Activated T-cell treated with anti-CD3 and anti-CD28 coated beads, Interleukin-2, amount 50 U/mL, for 24 hours (primary cell): Measurements from ENCODE around the gene ATP1A2.

Experiments
- DNase-seq: peaks from one replicate; pipeline ENCODE4 v3.0.0-alpha.2; 2020
- H3K27ac Mint-ChIP-seq: 2 replicates; pipeline ENCODE4 v1.8.0; 2020; ENCODE audit warnings: mild to moderate bottlenecking, mixed read lengths
- H3K27me3 Mint-ChIP-seq: 2 replicates; pipeline ENCODE4 v1.8.0; 2020; ENCODE audit warnings: mixed read lengths
- H3K36me3 Mint-ChIP-seq: 2 replicates; pipeline ENCODE4 v1.8.0; 2020; ENCODE audit warnings: low read depth, mixed read lengths
- H3K4me1 Mint-ChIP-seq: 2 replicates; pipeline ENCODE4 v1.8.0; 2020; ENCODE audit warnings: low read depth, mixed read lengths
- H3K4me3 Mint-ChIP-seq: 2 replicates; pipeline ENCODE4 v1.8.0; 2020; ENCODE audit warnings: mild to moderate bottlenecking, moderate library complexity, mixed read lengths
- H3K9me3 Mint-ChIP-seq: 2 replicates; pipeline ENCODE4 v1.8.0; 2020; ENCODE audit warnings: mixed read lengths

ATP1A2 gene

DNA sequence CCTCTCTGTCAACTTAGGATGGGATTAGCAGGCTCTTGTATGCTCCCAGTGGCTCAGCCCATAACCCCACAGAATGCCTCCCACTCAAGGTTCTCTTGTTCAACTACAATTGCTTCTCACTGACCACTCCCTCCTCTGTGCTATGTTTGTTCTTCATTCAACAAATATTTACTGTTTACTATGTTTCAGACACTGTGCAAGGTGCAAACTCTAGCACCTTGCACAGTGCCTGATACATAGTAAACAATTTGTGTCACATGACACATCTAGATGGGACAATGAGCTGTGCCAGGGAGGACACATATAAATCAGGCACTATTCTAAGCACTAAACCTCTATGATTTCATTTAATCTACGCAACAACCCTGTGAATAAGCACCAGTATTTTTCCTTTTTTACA lies 15.4 kb downstream of the ATP1A2 start:
- no peak for DNase-seq
- Mint-ChIP-seq H3K4me3 (no peak overlapping the region), H3K4me1 (no peaks in the 10 kb centered on the region), H3K27me3 (peaks cover 8% of the 10 kb centered on the region), H3K36me3 (no peaks in the 10 kb centered on the region), H3K27ac (no peak overlapping the region), H3K9me3 (no peaks in the 10 kb centered on the region)

DNA sequence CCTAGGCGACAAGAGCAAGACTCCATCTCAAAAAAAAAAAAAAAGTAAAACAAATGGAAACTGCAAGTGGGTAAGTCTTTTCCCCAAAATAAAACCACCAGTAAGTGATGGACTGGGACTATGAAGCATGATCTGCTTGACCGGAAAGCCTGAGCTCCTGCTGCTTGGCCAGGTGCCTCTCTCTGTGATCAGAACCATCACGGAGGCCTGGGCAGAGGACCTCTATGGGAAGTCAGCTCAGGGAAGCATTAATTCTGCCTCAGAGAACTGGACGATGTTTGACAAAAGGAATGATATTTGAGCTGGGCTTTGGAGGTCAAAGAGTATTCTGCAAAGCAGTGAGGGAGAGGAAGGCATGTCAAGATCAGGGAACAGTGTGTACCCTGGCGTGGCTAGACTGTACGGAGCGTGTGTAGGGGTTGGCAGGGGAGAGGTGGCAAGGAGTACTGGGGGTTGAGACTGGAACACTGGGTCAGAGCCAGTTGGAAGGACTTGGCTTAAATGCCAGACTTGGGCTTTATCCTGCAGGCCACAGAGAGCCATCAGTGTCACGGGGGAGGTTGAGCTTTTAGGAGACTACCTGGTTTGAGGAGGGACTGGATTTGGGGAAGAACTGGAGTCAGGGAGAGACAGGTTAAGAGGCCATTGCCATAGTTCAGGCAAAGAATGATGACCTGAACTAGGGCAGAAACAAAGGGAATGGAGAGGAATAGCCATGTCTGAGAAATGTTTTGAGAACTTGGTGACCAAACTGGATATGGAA lies 16.4 kb downstream of the ATP1A2 start:
- H3K4me1 Mint-ChIP-seq: no peaks in the 10 kb centered on the region
- H3K9me3 Mint-ChIP-seq: no peaks in the 10 kb centered on the region
- peaks cover 8% of the 10 kb centered on the region for H3K27me3 Mint-ChIP-seq
- H3K27ac Mint-ChIP-seq: no peak overlapping the region
- no peak for DNase-seq
- no peaks in the 10 kb centered on the region for H3K36me3 Mint-ChIP-seq
- H3K4me3 Mint-ChIP-seq: no peak overlapping the region

DNA sequence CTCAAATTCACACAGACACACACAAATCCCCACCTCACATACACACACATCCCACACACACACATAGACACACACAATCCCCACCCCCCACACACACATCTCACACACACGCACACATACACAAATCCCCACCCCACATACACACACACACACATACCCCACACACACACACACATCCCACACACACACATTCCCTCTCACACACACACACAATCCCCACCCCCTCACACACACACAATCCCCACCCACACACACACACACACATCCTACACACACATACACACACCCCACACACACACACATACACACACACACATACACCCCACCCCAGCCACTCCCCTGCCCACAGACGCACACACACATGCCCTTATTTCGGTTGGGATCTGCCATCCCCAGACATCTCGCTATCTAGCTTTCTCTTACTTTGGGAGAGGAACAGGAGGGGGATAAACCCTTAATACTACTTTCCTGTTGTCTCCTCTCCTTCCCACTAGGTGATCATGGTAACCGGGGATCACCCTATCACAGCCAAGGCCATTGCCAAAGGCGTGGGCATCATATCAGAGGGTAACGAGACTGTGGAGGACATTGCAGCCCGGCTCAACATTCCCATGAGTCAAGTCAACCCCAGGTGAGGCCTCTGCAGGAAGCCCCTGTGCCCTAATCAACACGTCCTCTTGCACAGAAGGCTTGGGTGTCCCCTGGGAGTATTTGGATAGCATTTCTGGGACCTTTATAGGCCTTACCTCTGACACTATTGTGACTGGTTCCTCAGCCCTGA lies 18.6 kb downstream of the ATP1A2 start:
- Mint-ChIP-seq H3K4me1 (no peaks in the 10 kb centered on the region), H3K4me3 (no peak overlapping the region), H3K9me3 (no peaks in the 10 kb centered on the region), H3K27ac (no peak overlapping the region), H3K36me3 (no peaks in the 10 kb centered on the region), H3K27me3 (peaks cover 8% of the 10 kb centered on the region)
- no peak for DNase-seq

DNA sequence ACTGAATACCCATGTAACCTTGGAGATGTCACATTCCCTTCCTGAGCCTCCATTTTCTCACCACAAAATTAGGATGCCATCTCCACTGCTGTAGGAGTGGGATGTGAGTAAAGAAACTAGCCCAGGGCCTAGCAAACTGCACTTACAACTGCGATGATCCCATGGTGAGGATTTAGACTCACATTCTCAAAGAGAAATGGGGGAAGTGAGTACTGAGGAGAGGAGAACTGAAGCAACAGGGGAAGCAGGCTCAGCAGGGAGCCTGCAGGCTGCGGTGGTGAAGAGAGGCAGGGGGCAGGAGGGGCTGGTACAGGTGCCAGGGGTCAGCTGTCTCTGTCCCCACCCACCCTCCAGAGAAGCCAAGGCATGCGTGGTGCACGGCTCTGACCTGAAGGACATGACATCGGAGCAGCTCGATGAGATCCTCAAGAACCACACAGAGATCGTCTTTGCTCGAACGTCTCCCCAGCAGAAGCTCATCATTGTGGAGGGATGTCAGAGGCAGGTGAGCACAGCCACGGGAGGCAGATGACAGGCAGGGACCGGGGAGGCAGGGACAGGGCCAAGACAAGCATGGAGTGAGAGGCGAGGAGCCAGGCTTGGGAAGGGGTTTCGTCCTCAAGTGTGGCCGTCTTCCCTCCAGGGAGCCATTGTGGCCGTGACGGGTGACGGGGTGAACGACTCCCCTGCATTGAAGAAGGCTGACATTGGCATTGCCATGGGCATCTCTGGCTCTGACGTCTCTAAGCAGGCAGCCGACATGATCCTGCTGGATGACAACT lies 19.4 kb downstream of the ATP1A2 start:
- H3K27ac Mint-ChIP-seq: no peak overlapping the region
- no peaks in the 10 kb centered on the region for H3K36me3 Mint-ChIP-seq
- peaks cover 8% of the 10 kb centered on the region for H3K27me3 Mint-ChIP-seq
- no peaks in the 10 kb centered on the region for H3K4me1 Mint-ChIP-seq
- H3K4me3 Mint-ChIP-seq: no peak overlapping the region
- DNase-seq: no peak
- H3K9me3 Mint-ChIP-seq: no peaks in the 10 kb centered on the region

DNA sequence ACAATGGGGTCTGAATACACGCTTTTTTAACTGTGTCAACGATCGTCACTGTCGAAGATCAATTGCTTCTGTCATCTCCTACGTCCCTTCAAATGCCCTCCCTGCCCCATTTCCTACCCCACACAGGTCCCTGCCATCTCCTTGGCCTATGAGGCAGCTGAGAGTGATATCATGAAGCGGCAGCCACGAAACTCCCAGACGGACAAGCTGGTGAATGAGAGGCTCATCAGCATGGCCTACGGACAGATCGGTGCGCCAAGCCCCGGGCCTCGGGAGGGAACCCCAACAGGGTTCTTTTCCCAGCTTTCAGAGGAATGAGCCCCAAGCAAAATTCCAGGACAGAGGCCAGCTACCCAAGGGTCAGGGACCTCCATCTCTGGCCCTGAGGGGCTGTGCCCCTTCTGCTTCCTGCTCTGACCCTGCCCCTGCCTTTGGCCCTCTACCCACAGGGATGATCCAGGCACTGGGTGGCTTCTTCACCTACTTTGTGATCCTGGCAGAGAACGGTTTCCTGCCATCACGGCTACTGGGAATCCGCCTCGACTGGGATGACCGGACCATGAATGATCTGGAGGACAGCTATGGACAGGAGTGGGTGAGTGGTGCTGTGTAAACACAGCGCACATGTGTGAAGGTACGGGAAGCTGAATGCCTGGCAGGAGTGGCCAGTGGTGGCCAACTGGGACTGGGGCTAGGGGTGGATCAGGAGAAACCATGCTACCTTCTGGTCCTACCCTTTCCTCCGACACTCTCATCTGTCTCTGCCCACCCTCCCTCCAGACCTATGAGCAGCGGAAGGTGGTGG lies 20.8 kb downstream of the ATP1A2 start:
- no peaks in the 10 kb centered on the region for H3K36me3 Mint-ChIP-seq
- peaks cover 8% of the 10 kb centered on the region for H3K27me3 Mint-ChIP-seq
- no peak for DNase-seq
- no peak overlapping the region for H3K4me3 Mint-ChIP-seq
- no peak overlapping the region for H3K27ac Mint-ChIP-seq
- H3K9me3 Mint-ChIP-seq: no peaks in the 10 kb centered on the region
- H3K4me1 Mint-ChIP-seq: no peaks in the 10 kb centered on the region

DNA sequence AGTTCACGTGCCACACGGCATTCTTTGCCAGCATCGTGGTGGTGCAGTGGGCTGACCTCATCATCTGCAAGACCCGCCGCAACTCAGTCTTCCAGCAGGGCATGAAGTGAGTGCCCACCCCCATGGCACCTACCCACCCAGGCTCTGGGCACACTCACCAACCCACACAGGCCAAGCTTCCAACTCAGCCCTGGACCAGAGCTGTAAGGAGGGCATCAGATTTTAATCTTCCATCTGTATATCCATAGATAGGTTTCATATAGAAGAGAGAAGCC lies 21.3 kb downstream of the ATP1A2 start:
- Mint-ChIP-seq H3K9me3 (no peaks in the 10 kb centered on the region), H3K27ac (no peak overlapping the region), H3K4me1 (no peaks in the 10 kb centered on the region), H3K4me3 (no peak overlapping the region), H3K27me3 (peaks cover 11% of the 10 kb centered on the region), H3K36me3 (no peaks in the 10 kb centered on the region)
- no peak for DNase-seq

DNA sequence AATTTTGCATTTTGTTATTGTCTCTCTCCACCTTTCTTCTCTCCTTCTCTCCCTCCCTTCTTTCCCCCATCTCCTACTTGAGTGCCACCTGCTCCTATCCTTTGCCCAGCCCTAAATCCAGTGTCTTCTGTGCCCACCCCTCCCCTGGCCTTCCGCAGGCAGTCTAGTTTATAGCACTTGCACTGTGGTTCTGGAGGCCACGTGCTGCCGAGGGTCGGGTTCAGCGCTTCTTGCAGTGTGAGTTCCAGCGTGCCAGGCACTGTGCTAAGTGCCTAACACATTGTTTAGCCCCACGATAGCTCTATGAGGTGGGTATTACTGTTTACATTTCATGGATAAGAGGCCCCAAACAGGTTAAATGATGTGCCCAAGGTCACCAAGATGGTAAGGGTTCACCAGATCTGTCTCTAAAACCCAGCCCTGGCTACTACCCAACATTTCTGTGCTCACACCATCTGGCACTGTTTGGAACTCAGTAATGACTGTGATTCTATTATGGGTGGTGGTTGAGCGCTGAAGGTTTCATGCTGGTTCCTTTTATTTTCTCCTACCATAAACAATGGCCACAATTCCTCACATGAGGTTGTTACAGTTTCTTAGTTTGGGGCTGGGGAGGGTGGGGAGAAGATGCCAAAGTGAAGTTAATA lies 21.8 kb downstream of the ATP1A2 start:
- Mint-ChIP-seq H3K9me3 (no peaks in the 10 kb centered on the region), H3K36me3 (no peaks in the 10 kb centered on the region), H3K4me3 (no peak overlapping the region), H3K4me1 (no peaks in the 10 kb centered on the region), H3K27ac (no peak overlapping the region), H3K27me3 (peaks cover 16% of the 10 kb centered on the region)
- no peak for DNase-seq

DNA sequence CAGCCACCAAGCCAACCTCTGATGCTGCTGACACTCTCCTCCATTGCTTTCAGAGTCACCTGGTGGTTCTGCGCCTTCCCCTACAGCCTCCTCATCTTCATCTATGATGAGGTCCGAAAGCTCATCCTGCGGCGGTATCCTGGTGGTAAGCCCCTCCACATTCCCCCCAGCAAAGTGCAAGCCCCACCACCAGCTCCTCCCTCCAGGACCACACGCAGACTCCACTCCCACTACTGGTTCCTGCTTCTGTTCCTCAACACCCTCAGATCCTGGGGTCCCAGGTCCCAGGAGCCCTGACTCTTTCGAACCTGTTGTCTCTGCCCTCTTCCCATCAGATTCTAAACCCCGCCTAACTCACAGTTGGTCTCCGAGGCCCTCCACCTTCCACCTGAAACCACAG lies 24.3 kb downstream of the ATP1A2 start:
- Mint-ChIP-seq H3K36me3 (no peaks in the 10 kb centered on the region), H3K4me3 (no peak overlapping the region), H3K27ac (no peak overlapping the region), H3K4me1 (no peaks in the 10 kb centered on the region), H3K27me3 (peaks cover 18% of the 10 kb centered on the region), H3K9me3 (no peaks in the 10 kb centered on the region)
- no peak for DNase-seq

DNA sequence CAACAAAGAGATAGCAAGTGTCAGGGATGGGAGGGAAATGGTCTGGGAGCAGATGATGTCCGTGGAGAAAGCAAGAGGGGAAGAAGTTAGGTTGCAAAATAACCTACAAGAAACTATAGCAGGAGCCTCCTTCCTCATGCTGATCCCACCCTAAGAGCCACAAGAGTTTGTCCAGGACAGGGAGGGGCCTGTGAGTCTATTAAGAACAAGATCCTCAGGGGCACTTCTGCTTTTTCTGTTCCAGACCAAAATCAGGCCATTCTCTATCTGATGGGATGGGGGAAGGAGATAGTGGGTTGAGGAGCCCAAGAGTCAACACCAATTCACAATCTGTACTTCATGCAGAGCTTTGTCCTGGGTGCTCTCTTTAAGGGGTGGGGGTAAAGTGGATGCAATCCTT lies 28.1 kb downstream of the ATP1A2 start:
- DNase-seq: no peak
- peaks cover 18% of the 10 kb centered on the region for H3K27me3 Mint-ChIP-seq

DNA sequence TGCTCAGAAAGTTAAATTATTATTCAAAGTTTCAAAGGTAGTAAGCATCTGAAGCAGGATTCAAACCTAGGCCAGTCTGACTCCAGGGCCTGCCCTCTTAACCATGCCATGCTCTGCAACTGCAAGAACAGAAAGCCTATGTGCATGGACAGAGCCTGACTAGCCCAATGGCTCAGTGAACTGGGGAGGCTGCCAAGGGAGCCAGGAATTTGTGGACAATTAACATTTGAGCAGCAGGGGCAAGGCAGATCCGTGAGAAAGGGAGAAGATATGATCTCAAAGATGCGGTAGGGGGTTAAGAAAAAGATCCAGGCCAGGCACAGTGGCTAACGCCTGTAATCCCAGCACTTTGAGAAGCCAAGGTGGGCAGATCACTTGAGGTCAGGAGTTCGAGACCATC lies 29.4 kb downstream of the ATP1A2 start:
- no peak overlapping the region for H3K4me3 Mint-ChIP-seq
- H3K27me3 Mint-ChIP-seq: peaks cover 18% of the 10 kb centered on the region
- no peaks in the 10 kb centered on the region for H3K9me3 Mint-ChIP-seq
- H3K4me1 Mint-ChIP-seq: no peaks in the 10 kb centered on the region
- DNase-seq: no peak
- H3K36me3 Mint-ChIP-seq: no peaks in the 10 kb centered on the region
- H3K27ac Mint-ChIP-seq: no peak overlapping the region

More for the DNA sequence above, 28.1 kb downstream of the ATP1A2 start:
- no peaks in the 10 kb centered on the region for H3K36me3 Mint-ChIP-seq
- no peaks in the 10 kb centered on the region for H3K4me1 Mint-ChIP-seq
- no peaks in the 10 kb centered on the region for H3K9me3 Mint-ChIP-seq
- no peak overlapping the region for H3K4me3 Mint-ChIP-seq
- no peak overlapping the region for H3K27ac Mint-ChIP-seq

DNA sequence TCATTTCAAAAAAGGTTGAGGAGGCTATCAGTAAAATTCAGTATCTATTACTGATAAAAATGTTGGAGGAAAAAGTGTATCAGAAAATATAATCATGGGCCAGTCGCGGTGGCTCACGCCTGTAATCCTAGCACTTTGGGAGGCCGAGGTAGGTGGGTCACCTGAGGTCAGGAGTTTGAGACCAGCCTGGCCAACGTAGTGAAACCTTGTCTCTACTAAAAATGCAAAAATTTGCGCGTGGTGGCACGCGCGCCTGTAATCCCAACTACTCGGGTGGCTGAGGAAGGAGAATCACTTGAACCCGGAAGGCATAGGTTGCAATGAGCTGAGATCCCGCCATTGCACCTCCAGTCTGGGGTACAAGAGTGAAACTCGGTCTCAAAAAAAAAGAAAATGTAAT lies 30.5 kb downstream of the ATP1A2 start:
- Mint-ChIP-seq H3K36me3 (no peaks in the 10 kb centered on the region), H3K27me3 (peaks cover 11% of the 10 kb centered on the region), H3K9me3 (no peaks in the 10 kb centered on the region), H3K27ac (no peak overlapping the region), H3K4me3 (no peak overlapping the region), H3K4me1 (no peaks in the 10 kb centered on the region)
- DNase-seq: no peak

DNA sequence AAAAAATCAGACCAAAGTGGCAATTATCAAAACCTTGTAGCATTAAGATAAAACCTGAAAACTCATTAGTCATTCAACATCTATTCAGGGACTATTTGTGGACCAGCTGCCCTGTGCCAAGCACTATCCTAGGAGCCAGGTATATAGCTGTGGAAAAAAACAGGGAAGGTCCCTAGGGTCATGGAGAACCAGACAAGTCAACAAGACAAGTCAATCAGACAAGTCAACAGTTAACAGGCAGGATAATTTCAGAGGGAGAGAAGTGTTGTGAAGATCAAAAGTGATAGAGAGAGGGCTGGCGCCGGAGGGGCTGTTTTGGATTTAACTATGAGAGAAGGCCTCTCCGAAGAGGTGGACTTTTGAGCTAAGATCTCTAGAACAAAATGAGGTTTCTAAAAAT lies 32.6 kb downstream of the ATP1A2 start:
- no peak overlapping the region for H3K4me3 Mint-ChIP-seq
- no peaks in the 10 kb centered on the region for H3K9me3 Mint-ChIP-seq
- H3K4me1 Mint-ChIP-seq: no peaks in the 10 kb centered on the region
- H3K27ac Mint-ChIP-seq: no peak overlapping the region
- no peaks in the 10 kb centered on the region for H3K36me3 Mint-ChIP-seq
- H3K27me3 Mint-ChIP-seq: no peaks in the 10 kb centered on the region
- no peak for DNase-seq

DNA sequence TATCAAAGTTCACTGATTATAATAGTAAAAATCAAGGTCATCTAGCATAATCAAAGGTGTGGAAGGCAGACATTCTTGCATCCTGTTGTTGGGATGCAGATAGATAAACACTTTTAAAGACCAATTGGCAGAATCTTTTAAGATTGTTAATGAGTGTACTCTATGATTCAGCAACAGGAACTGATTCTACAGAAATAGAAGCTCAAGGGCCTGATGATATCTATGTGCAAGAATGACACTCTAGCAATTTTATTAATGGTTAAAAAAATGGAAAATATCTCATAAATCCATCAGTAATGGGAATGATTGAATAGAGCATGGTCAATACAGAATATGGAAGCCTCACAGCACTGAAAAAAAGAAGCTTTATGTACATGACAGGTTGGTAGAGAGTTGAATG lies 33.7 kb downstream of the ATP1A2 start:
- Mint-ChIP-seq H3K27me3 (no peaks in the 10 kb centered on the region), H3K4me3 (no peak overlapping the region), H3K4me1 (no peaks in the 10 kb centered on the region), H3K27ac (no peak overlapping the region), H3K9me3 (no peaks in the 10 kb centered on the region), H3K36me3 (no peaks in the 10 kb centered on the region)
- DNase-seq: no peak

DNA sequence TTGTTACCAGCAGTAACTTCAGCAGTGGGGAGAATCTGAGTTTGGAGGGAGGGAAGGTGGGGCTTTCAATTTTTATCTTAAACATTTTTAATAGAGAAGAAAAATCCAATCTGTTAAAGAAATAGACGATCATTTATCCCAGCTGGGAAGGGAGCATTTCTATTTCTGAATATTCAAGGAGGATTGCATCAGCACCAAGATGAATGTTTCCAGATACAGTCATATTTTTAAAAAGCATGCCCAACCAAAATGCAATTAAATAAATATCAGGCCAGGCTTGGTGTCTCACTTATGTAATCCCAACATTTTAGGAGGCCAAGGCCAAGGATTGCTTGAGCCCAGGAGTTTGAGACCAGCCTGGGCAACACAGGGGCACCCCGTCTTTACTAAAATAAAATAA lies 34.2 kb downstream of the ATP1A2 start:
- H3K9me3 Mint-ChIP-seq: no peaks in the 10 kb centered on the region
- H3K4me1 Mint-ChIP-seq: no peaks in the 10 kb centered on the region
- no peaks in the 10 kb centered on the region for H3K36me3 Mint-ChIP-seq
- no peak for DNase-seq
- H3K27ac Mint-ChIP-seq: no peak overlapping the region
- no peaks in the 10 kb centered on the region for H3K27me3 Mint-ChIP-seq
- H3K4me3 Mint-ChIP-seq: no peak overlapping the region
